GM19193 (cell line): ENCODE results near the gene CPEB1.

ENCODE experiments used
- POLR2A ChIP-seq: IDR thresholded peaks from 4 replicates; pipeline ENCODE4 v1.6.1; 2011; ENCODE audit not compliant: insufficient read depth, insufficient read length; ENCODE audit errors: extremely low read depth

CPEB1 gene

DNA sequence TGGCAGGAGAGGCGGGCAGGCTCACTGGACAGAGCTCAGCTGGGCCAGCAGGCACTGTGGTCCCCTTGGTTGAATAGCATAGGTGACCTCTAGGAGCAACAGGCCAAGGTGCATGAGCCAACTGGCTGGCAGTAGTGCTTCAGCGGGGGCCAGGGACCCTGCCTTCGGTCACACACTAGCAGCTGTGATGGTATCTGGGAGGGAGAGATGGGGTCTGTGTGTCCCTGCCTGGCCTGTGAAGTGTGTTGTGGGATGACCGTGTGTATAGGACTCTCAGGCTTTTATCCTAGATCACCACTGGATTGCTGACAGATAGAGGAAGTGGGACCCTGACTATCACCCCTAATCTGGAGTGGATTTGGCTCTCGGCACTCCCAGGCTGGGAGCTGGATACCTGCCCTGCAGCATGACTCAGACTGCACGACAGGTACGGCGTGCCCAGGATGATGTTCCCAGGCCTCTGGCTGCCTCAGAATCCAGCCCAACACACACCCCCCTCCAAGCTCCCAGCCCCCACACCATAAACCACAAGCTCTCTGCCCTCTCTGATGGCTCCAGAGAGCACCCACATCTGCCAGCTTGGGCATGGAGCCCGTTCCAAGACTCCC lies 114.7 kb downstream of the CPEB1 start:
- no peak for TF ChIP-seq POLR2A

GRCh38 chr15:82531496-82532382 lies 115.4 kb downstream of the CPEB1 start:
- TF ChIP-seq POLR2A, result no peak

GRCh38 chr15:82530606-82531379 lies 116.4 kb downstream of the CPEB1 start:
- no peak for TF ChIP-seq POLR2A

DNA sequence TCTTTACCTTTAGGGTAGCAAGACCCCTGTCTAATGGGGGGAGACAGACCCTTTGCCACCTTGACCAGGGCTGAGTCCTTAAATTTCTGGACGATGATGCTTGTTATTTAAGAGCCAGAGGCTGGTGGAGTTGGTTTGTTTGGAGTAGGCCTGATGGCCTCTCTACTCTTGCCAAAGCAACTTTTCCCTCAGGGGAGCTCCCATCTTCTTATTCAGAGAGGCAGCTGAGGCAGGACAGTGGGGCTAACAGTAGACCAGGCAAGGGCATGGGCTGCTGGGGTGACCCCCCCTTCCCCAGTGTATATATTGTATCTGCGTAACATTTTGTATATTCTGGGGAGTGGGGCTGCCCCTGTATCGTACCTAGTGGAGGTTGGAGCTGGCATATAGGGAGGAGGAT lies 117.2 kb downstream of the CPEB1 start:
- no peak for TF ChIP-seq POLR2A
